ENCODE measurements around the gene FSIP1. TPM values are rescaled to one million over a fixed set of nuclear protein-coding genes. Genes with fewer than 3 reads are reported as not detected.

FSIP1 gene
- total RNA-seq, 4 donors from 2014 or later = 0.94 to 3.2 (median 2.0) TPM

- Histone ChIP-seq H3K27ac (no peak overlapping the region), H3K27me3 (no peaks in the 10 kb centered on the region), H3K4me3 (no peak overlapping the region), H3K9me3 (no peaks in the 10 kb centered on the region), H3K4me1 (peaks cover 5 to 42% (median 8%) of the 10 kb centered on the region in 3 donors), H3K36me3 (no peaks in the 10 kb centered on the region)
- 71 to 79% methylated on average over 4 to 6 of the region's 6 CpGs for WGBS, 2 donors (ENCODE audit: low coverage in 1 of 2)
- ATAC-seq = no peak
- TF ChIP-seq CTCF (IDR thresholded peaks at IDR 0.05) = no peak
- no peak for TF ChIP-seq POLR2AphosphoS5 (IDR thresholded peaks at IDR 0.05)
- TF ChIP-seq POLR2A (IDR thresholded peaks at IDR 0.05) = no peak
- TF ChIP-seq EP300 (IDR thresholded peaks at IDR 0.05) = no peak
Measured at GRCh38 chr15:39622660-39623516, 159.8 kb downstream of the FSIP1 start.

- Histone ChIP-seq H3K4me1 (peaks cover 5 to 37% (median 8%) of the 10 kb centered on the region in 3 donors), H3K4me3 (no peak overlapping the region), H3K27ac (no peak overlapping the region), H3K27me3 (no peaks in the 10 kb centered on the region), H3K36me3 (no peaks in the 10 kb centered on the region), H3K9me3 (no peaks in the 10 kb centered on the region)
- 8 to 67% methylated on average over 1 of the region's 1 CpG for WGBS, 2 donors (ENCODE audit: low coverage in 1 of 2)
- TF ChIP-seq EP300 (IDR thresholded peaks at IDR 0.05) = no peak
- no peak for TF ChIP-seq CTCF (IDR thresholded peaks at IDR 0.05)
- no peak for TF ChIP-seq POLR2A (IDR thresholded peaks at IDR 0.05)
- TF ChIP-seq POLR2AphosphoS5 (IDR thresholded peaks at IDR 0.05) = no peak
- ATAC-seq = no peak
Measured at GRCh38 chr15:39621976-39622375, 160.7 kb downstream of the FSIP1 start.

GRCh38 chr15:39621210-39621609 lies 161.4 kb downstream of the FSIP1 start:
- H3K27me3 ChIP-seq = no peaks in the 10 kb centered on the region
- no peaks in the 10 kb centered on the region for H3K9me3 ChIP-seq
- H3K27ac ChIP-seq = no peak overlapping the region
- TF ChIP-seq POLR2A (IDR thresholded peaks at IDR 0.05) = no peak
- no peak for TF ChIP-seq CTCF (IDR thresholded peaks at IDR 0.05)
- no peak for TF ChIP-seq EP300 (IDR thresholded peaks at IDR 0.05)
- no peak for TF ChIP-seq POLR2AphosphoS5 (IDR thresholded peaks at IDR 0.05)
- H3K36me3 ChIP-seq = no peaks in the 10 kb centered on the region
- H3K4me1 ChIP-seq = peaks cover 5 to 37% (median 8%) of the 10 kb centered on the region in 3 donors
- no peak overlapping the region for H3K4me3 ChIP-seq
- 60 to 70% methylated on average over 1 of the region's 1 CpG for WGBS, 2 donors (ENCODE audit: low coverage in 1 of 2)
- ATAC-seq = no peak

- no peak for TF ChIP-seq POLR2A (IDR thresholded peaks at IDR 0.05)
- no peak for TF ChIP-seq POLR2AphosphoS5 (IDR thresholded peaks at IDR 0.05)
- no peak for TF ChIP-seq CTCF (IDR thresholded peaks at IDR 0.05)
- no peak for TF ChIP-seq EP300 (IDR thresholded peaks at IDR 0.05)
Measured at GRCh38 chr15:39618063-39618823, 164.4 kb downstream of the FSIP1 start.

More at GRCh38 chr15:39618063-39618823, 164.4 kb downstream of the FSIP1 start:
- H3K27ac ChIP-seq = no peak overlapping the region
- H3K4me1 ChIP-seq = peaks cover 0 to 13% (median 0%) of the 10 kb centered on the region in 3 donors
- no peak overlapping the region for H3K4me3 ChIP-seq
- no peaks in the 10 kb centered on the region for H3K27me3 ChIP-seq
- no peak for ATAC-seq
- peaks cover 0 to 7% (median 0%) of the 10 kb centered on the region in 3 donors for H3K9me3 ChIP-seq
- H3K36me3 ChIP-seq = no peaks in the 10 kb centered on the region
- WGBS, 2 donors (ENCODE audit: low coverage in 1 of 2) = 77 to 88% methylated on average over 3 of the region's 3 CpGs

All from gastroesophageal sphincter (tissue), 4 donors.